Epithelial cell of proximal tubule (primary cell): ENCODE measurements around the gene TTN. TPM values are rescaled to one million over a fixed set of nuclear protein-coding genes. Genes with fewer than 3 reads are reported as not detected.

ENCODE experiments used
- DNase-seq: peaks from one replicate; pipeline ENCODE4 v3.0.0-alpha.2; 2011; ENCODE audit warnings: low read depth
- H3K4me3 ChIP-seq: 2 replicates; pipeline ENCODE4 v1.5.1; 2011; ENCODE audit warnings: low read depth, mild to moderate bottlenecking, low read length
- total RNA-seq: library from RNA; depleted of rRNA; stranded (reverse); fragments of >200 nt; gene quantifications from 2 replicates; pipeline ENCODE4 v1.2.3, GENCODE V29; 2015
- TF ChIP-seq, protein P1 (sequence below): conservative IDR thresholded peaks from 2 replicates; pipeline ENCODE4 v1.5.1; 2012; ENCODE audit warnings: low read depth, mild to moderate bottlenecking, low read length

The TTN gene
- total RNA-seq, 1 donor from 2014 or later: 0.12 TPM

DNA sequence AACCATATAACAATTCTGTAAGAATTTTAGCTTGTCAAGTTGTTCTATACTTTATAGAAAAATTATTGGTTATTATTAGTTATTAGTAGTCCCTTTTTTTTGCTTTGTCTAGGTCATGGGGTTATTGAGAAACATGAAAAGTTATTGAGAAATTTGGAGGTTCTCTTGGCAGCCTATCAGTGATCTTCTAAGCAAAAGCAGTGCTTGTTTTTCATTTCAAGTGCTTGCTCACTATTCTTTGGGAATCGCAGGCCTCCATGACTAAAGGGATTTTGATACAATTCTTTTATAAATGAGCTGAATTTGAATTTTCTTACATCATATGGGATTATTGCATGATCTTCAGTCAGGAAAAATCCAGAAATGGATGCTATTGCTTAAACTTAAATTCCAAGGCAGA, 301.1 kb downstream of the TTN start:
- no peak for DNase-seq
- TF ChIP-seq, protein P1, sequence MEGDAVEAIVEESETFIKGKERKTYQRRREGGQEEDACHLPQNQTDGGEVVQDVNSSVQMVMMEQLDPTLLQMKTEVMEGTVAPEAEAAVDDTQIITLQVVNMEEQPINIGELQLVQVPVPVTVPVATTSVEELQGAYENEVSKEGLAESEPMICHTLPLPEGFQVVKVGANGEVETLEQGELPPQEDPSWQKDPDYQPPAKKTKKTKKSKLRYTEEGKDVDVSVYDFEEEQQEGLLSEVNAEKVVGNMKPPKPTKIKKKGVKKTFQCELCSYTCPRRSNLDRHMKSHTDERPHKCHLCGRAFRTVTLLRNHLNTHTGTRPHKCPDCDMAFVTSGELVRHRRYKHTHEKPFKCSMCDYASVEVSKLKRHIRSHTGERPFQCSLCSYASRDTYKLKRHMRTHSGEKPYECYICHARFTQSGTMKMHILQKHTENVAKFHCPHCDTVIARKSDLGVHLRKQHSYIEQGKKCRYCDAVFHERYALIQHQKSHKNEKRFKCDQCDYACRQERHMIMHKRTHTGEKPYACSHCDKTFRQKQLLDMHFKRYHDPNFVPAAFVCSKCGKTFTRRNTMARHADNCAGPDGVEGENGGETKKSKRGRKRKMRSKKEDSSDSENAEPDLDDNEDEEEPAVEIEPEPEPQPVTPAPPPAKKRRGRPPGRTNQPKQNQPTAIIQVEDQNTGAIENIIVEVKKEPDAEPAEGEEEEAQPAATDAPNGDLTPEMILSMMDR: no peak
- H3K4me3 ChIP-seq: no peak overlapping the region

GRCh38 chr2:178502751-178503150, 304.5 kb downstream of the TTN start:
- TF ChIP-seq, protein P1: no peak
- H3K4me3 ChIP-seq: no peak overlapping the region
- no peak for DNase-seq

DNA sequence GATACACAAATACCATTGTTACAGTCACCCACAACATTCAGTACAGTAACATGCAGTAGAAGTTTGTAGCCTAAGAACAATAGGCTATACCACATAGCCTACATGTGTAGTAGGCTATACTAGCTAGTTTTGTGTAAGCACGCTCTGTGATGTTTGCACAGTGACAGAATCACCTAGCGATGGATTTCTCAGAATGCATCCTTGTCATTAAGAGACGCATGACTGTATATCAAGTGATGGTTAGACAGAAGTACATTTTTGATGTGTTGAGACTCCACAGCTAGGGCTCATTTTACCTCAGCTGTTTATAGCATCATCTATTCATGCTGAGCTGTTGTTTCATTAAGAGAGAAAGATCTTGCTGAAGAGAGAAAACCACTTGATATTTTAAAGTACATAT, 307.6 kb downstream of the TTN start:
- H3K4me3 ChIP-seq: no peak overlapping the region
- no peak for DNase-seq
- TF ChIP-seq, protein P1: no peak

DNA sequence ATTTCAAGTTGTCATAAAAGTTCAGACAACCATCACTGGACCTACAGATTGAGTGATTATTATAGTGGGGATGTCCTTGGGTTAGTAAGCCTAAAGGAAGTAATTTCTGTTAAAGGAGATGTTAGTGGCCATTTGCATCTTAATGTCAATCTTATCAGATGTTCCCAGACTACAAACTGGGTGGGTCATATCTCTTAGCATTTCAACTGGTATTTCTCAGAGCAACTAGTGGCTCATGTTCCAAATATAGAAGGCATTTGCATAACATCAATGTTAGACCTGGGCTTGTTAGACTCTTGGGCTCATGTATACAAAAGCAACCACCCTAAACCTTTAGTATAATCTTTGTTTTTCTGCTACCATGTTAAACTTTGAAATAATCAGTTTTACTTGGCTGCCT, 309.1 kb downstream of the TTN start:
- no peak overlapping the region for H3K4me3 ChIP-seq
- no peak for DNase-seq
- TF ChIP-seq, protein P1: no peak

GRCh38 chr2:178496049-178496448, 311.2 kb downstream of the TTN start:
- no peak for DNase-seq
- TF ChIP-seq, protein P1: no peak
- H3K4me3 ChIP-seq: no peak overlapping the region

- no peak for DNase-seq
- TF ChIP-seq, protein P1: no peak
Observed at GRCh38 chr2:178491612-178492011, 315.6 kb downstream of the TTN start.

GRCh38 chr2:178485356-178485755, 321.9 kb downstream of the TTN start:
- H3K4me3 ChIP-seq: no peak overlapping the region
- TF ChIP-seq, protein P1: no peak
- DNase-seq: no peak

More at GRCh38 chr2:178491612-178492011, 315.6 kb downstream of the TTN start:
- H3K4me3 ChIP-seq: no peak overlapping the region
